Urinary bladder (tissue), 4 donors: ENCODE results near the gene TYRP1. TPM values are rescaled to one million over a fixed set of nuclear protein-coding genes. Genes with fewer than 3 reads are reported as not detected.

Experiments
- DNase-seq: peaks from one replicate; pipeline ENCODE4 v3.0.0-alpha.2; 2015; ENCODE audit errors: extremely low spot score
- H3K27ac ChIP-seq: one replicate; pipeline ENCODE4 v1.5.1; 2013; ENCODE audit warnings: low read depth, mild to moderate bottlenecking, moderate library complexity
- H3K36me3 ChIP-seq: one replicate; pipeline ENCODE4 v1.6.1; 2013; ENCODE audit warnings: mild to moderate bottlenecking, moderate library complexity; ENCODE audit not compliant: insufficient read depth
- H3K4me1 ChIP-seq: one replicate; pipeline ENCODE4 v1.6.1; 2013; ENCODE audit warnings: mild to moderate bottlenecking, moderate library complexity; ENCODE audit not compliant: insufficient read depth
- H3K4me3 ChIP-seq: one replicate; pipeline ENCODE4 v1.5.1; 2013; ENCODE audit warnings: low read depth, low read length
- WGBS: extraction: QIAGEN DNeasy Blood & Tissue Kit; methylation state at CpG from one replicate; pipeline ENCODE4 v1.1.7; 2013; 5-methylcytosine and 5-hydroxymethylcytosine counted together
- polyA plus RNA-seq: library from polyadenylated mRNA; stranded (reverse); fragments of 200-250 nt; gene quantifications from one replicate; pipeline ENCODE4 v1.2.3, GENCODE V29; 2013
- total RNA-seq: library from RNA; depleted of rRNA; stranded (reverse); fragments of >200 nt; gene quantifications from one replicate; pipeline ENCODE4 v1.2.3, GENCODE V29; 2014
- donor health status: healthy with polysubstance abuse.
- donor health status: healthy.

Gene TYRP1
- total and polyA plus RNA-seq, 2 donors: 0.48 to 0.80 TPM

DNA sequence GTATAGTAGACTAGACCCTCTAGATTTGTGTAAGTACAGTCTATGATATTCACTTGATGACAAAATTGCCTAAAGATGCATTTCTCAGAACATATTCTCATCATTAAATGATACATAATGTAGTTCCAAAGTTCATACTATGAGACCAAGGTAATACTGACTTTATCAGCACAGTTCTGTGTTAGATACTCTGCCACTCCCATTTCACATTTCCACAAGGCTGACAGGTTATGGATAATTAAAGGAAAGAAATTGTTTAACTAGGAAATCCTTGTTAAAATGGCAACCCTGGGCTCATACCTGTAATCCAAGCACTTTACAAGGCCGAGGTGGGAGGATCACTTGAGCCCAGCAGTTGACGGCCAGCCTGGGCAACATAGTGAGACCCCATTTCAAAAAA is 33.6 kb downstream of the TYRP1 start:
- DNase-seq: no peak
- H3K4me1 ChIP-seq: no peaks in the 10 kb centered on the region
- WGBS: 97% methylated on average over 2 of the region's 2 CpGs
- no peaks in the 10 kb centered on the region for H3K36me3 ChIP-seq
- H3K4me3 ChIP-seq: no peak overlapping the region
- H3K27ac ChIP-seq: no peak overlapping the region

- DNase-seq: no peak
- WGBS: 77% methylated on average over 1 of the region's 1 CpG
- no peak overlapping the region for H3K27ac ChIP-seq
- H3K4me3 ChIP-seq: no peak overlapping the region
- no peaks in the 10 kb centered on the region for H3K36me3 ChIP-seq
- no peaks in the 10 kb centered on the region for H3K4me1 ChIP-seq
Measured at GRCh38 chr9:12730198-12730597, 37.0 kb downstream of the TYRP1 start.

- Histone ChIP-seq H3K4me3 (no peak overlapping the region), H3K27ac (no peak overlapping the region), H3K36me3 (no peaks in the 10 kb centered on the region), H3K4me1 (no peaks in the 10 kb centered on the region)
- DNase-seq: no peak
Measured at GRCh38 chr9:12730927-12731326, 37.7 kb downstream of the TYRP1 start.

- H3K36me3 ChIP-seq: no peaks in the 10 kb centered on the region
- H3K4me1 ChIP-seq: no peaks in the 10 kb centered on the region
- 74% methylated on average over 3 of the region's 3 CpGs for WGBS
- DNase-seq: no peak
- H3K27ac ChIP-seq: no peak overlapping the region
- H3K4me3 ChIP-seq: no peak overlapping the region
Measured at GRCh38 chr9:12732971-12733370, 39.8 kb downstream of the TYRP1 start.

DNA sequence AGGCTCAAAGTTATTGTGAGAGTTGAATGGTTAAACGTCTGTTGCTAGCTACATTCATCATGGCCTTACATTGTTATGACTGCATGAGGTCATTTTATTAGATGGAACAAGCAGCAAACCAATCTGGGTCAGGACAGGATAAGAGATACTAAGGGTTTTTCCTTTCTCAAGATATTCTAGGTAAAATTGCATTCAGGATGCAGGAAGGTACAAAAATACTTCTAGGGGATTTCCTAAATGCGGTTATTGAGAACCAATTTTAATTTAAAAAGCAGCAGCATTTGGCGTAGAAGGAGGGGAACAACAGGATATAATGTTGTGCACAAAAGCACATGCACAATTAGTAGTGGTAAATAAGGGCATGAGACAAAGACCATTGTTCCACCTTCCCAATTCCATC is 42.5 kb downstream of the TYRP1 start:
- Histone ChIP-seq H3K4me3 (no peak overlapping the region), H3K27ac (no peak overlapping the region), H3K4me1 (no peaks in the 10 kb centered on the region), H3K36me3 (no peaks in the 10 kb centered on the region)
- no peak for DNase-seq
- 50% methylated on average over 3 of the region's 3 CpGs for WGBS

- WGBS: 0% methylated on average over 1 of the region's 1 CpG
- H3K27ac ChIP-seq: no peak overlapping the region
- H3K4me1 ChIP-seq: no peaks in the 10 kb centered on the region
- H3K4me3 ChIP-seq: no peak overlapping the region
- H3K36me3 ChIP-seq: no peaks in the 10 kb centered on the region
- no peak for DNase-seq
Measured at GRCh38 chr9:12737871-12738270, 44.7 kb downstream of the TYRP1 start.

DNA sequence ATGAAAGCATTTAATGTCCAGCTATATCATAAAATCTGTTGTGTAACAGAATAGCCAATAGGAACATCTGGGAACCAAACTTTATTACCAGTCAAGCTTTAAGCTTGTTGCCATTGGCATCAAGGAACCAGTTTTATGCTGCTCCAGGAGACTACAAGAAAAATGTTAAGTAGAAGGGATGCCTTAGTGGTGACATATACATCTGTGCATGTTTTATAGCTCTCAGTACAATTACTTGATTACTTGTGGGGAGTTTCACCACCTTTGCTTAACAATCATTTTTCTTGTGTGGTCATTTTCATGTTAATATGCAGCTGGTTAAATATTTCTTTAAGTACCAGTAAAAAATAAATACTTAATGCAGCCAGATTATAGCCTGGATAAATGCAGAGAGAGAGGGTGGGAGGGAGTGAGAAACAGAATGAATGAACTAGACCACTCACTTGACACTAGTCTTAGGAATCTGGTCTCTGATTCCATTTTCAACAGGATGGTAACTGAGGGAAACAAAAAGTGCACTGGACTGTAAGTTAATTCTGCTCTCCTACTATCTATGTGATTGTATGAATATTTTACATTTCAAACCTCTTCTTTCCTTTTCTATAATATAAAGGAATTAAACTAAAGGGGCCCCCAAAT is 45.9 kb downstream of the TYRP1 start:
- H3K27ac ChIP-seq: no peak overlapping the region
- no peaks in the 10 kb centered on the region for H3K36me3 ChIP-seq
- no peak for DNase-seq
- no peaks in the 10 kb centered on the region for H3K4me1 ChIP-seq
- no peak overlapping the region for H3K4me3 ChIP-seq

- Histone ChIP-seq H3K4me3 (no peak overlapping the region), H3K36me3 (no peaks in the 10 kb centered on the region), H3K27ac (no peak overlapping the region), H3K4me1 (no peaks in the 10 kb centered on the region)
- DNase-seq: no peak
- WGBS: 92% methylated on average over 2 of the region's 2 CpGs
Measured at GRCh38 chr9:12740845-12741244, 47.7 kb downstream of the TYRP1 start.

- Histone ChIP-seq H3K4me1 (no peaks in the 10 kb centered on the region), H3K36me3 (no peaks in the 10 kb centered on the region), H3K4me3 (no peak overlapping the region), H3K27ac (no peak overlapping the region)
- WGBS: 85% methylated on average over 1 of the region's 1 CpG
- no peak for DNase-seq
Measured at GRCh38 chr9:12748016-12748415, 54.8 kb downstream of the TYRP1 start.

DNA sequence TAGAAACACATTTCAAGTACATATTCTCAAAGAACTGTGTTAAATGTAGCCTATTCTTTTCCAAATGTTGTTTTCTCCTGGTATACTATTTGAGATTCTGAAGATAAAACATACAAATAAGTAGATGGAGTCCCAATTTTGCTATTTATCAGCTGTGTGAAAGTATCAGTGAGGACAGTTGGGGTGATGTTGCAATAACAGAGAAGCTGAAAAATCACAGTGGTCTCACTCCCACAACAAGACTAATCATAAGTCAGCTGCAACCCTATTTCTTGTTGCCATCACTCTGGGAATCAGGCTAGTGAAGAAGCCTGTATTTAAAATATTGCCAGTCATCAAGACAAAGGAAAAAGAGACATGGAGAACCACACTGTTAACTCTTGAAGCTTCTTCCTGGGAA is 55.8 kb downstream of the TYRP1 start:
- no peak for DNase-seq
- no peaks in the 10 kb centered on the region for H3K36me3 ChIP-seq
- no peaks in the 10 kb centered on the region for H3K4me1 ChIP-seq
- H3K27ac ChIP-seq: no peak overlapping the region
- no peak overlapping the region for H3K4me3 ChIP-seq

DNA sequence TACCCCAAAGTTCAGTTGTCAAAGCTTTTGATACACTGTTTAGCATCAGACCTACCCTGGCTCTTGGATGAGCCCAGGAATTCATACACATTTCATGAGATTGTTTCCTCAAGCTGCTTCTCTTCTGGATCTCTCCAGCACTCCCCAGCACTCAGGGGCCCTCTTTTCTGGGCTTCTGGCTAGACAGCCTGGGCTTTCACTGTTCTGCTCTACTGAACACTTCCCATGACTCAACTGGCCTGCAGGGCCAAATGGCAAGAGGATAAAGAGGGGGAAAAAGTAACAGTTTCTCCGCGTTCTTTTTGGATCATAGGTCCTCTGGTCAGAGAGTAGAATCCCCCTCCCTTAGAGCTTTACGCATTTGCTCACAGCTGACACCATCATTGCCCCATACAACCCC is 60.7 kb downstream of the TYRP1 start:
- Histone ChIP-seq H3K27ac (no peak overlapping the region), H3K36me3 (no peaks in the 10 kb centered on the region), H3K4me1 (no peaks in the 10 kb centered on the region), H3K4me3 (no peak overlapping the region)
- WGBS: 85% methylated on average over 3 of the region's 3 CpGs
- no peak for DNase-seq

GRCh38 chr9:12759761-12760160 is 66.6 kb downstream of the TYRP1 start:
- H3K27ac ChIP-seq: no peak overlapping the region

More at GRCh38 chr9:12759761-12760160, 66.6 kb downstream of the TYRP1 start:
- Histone ChIP-seq H3K4me1 (no peaks in the 10 kb centered on the region), H3K36me3 (no peaks in the 10 kb centered on the region), H3K4me3 (no peak overlapping the region)
- 71% methylated on average over 1 of the region's 1 CpG for WGBS
- no peak for DNase-seq
